NB4 (cell line): ENCODE measurements around the gene SYT2.
A peak's percentile ranks its signal among the peaks of the same experiment; 100 is the strongest.
"Not testable (repeated sequence)": the region's sequence is repeated elsewhere in the genome, so short reads cannot be mapped to it uniquely, and the experiment has no call there.

ENCODE experiments used
- DNase-seq: peaks from one replicate; pipeline ENCODE4 v3.0.0; 2010; ENCODE audit warnings: low read depth
- H3K4me3 ChIP-seq: one replicate; pipeline ENCODE4 v1.5.1; 2011; ENCODE audit warnings: mild to moderate bottlenecking, low read depth, low read length, moderate library complexity
- MYC ChIP-seq: IDR thresholded peaks from 2 replicates; pipeline ENCODE4 v1.6.1; 2011; ENCODE audit warnings: low read depth, low read length
- POLR2A ChIP-seq: IDR thresholded peaks from 2 replicates; pipeline ENCODE4 v1.6.1; 2011; ENCODE audit warnings: mild to moderate bottlenecking; ENCODE audit not compliant: insufficient read length; ENCODE audit errors: extremely low read depth
- TF ChIP-seq, protein P1 (sequence below): IDR thresholded peaks from one replicate; pipeline ENCODE4 v1.5.1; 2012; ENCODE audit warnings: low read depth, low read length
- TF ChIP-seq, protein P2 (sequence below): IDR thresholded peaks from 2 replicates; pipeline ENCODE4 v1.6.1; 2011; ENCODE audit warnings: low read depth, low read length

Gene SYT2

DNA sequence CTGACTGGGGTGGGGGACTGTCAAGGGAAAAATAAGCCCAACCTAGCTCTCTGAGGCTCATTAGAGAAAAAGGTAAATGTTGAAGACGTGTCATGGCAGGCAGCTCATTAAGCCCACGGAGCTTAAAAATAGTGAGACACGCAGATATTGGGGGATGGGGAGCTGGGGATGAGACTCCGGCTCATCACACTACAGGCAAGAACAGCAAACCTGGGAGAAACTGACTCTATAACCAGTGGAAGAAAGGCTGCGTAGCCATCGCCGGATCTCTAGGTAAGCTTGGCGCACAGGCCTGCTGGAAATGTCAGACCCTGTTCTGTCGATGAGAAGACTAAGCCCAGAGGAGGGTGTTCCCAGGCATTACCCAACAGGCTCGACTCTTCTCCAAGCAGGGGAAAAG lies 78.0 kb downstream of the SYT2 start:
- TF ChIP-seq, protein P1, sequence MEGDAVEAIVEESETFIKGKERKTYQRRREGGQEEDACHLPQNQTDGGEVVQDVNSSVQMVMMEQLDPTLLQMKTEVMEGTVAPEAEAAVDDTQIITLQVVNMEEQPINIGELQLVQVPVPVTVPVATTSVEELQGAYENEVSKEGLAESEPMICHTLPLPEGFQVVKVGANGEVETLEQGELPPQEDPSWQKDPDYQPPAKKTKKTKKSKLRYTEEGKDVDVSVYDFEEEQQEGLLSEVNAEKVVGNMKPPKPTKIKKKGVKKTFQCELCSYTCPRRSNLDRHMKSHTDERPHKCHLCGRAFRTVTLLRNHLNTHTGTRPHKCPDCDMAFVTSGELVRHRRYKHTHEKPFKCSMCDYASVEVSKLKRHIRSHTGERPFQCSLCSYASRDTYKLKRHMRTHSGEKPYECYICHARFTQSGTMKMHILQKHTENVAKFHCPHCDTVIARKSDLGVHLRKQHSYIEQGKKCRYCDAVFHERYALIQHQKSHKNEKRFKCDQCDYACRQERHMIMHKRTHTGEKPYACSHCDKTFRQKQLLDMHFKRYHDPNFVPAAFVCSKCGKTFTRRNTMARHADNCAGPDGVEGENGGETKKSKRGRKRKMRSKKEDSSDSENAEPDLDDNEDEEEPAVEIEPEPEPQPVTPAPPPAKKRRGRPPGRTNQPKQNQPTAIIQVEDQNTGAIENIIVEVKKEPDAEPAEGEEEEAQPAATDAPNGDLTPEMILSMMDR: no peak
- TF ChIP-seq MYC (no peak), POLR2A (no peak)
- TF ChIP-seq, protein P2, sequence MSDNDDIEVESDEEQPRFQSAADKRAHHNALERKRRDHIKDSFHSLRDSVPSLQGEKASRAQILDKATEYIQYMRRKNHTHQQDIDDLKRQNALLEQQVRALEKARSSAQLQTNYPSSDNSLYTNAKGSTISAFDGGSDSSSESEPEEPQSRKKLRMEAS: no peak

DNA sequence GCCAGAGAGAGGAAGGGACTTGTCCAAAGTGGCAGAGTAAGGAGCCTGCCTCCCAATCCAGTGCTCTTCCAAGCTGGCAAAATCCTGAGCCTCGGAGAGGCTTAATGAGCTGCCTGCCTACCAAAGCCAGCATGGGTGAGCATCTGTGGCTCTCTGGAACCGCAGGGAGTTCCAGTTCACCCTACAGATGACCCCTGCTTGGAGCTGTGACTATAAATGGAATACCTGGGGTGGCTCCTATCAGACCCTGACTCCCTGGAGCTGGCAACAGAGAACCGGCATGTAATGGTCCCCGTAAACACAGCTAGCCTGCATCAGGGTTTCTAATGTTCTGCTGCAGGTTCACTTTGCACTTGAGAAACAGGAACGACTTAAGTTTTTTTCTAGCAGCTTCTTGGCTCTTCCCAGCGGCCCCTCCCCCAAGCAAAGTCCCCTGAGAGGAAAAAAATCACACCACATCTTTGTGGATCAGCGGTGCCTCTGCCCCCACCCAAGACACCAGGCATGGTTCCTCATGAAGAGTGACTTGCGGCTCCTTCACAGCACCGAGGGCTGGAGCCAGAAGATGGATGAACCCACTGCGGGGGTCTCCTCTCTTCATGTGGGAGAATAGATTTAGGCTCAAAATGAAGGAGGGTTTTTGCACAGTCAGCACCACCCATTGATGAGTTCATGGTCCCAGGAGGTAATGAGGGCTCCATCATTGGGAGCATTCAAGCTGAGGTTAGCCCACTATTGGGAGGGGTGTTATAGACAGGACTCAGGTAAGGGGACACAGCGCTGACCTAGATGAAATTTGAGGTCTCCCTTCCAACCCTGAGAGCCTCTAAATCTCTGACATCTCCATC lies 79.0 kb downstream of the SYT2 start:
- no peak overlapping the region for H3K4me3 ChIP-seq
- TF ChIP-seq MYC (no peak), POLR2A (no peak)
- TF ChIP-seq, protein P1: no peak
- TF ChIP-seq, protein P2: no peak
- DNase-seq: no peak

More for the DNA sequence above, 78.0 kb downstream of the SYT2 start:
- H3K4me3 ChIP-seq: no peak overlapping the region
- no peak for DNase-seq

GRCh38 chr1:202630541-202630940 lies 79.7 kb downstream of the SYT2 start:
- DNase-seq: no peak
- TF ChIP-seq, protein P1: no peak
- no peak for TF ChIP-seq POLR2A
- no peak overlapping the region for H3K4me3 ChIP-seq

DNA sequence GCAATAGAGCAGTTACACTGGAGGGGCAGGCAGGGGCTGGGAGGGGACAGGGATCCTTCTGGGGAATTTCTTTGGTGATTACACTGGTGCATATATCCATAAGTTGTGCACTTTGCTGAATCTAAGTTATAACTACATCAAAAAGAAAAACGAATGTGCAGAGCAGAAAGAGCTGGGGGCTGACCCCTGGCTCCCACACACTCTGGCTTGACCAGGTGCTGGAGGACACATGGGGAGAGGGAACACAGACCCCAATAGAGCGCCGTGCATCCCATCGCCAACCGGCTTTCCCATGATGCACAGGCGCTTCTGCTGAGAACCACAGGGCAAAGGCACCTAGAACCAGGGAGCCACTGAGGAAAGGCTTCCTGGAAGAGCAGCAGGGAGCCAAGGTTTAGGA lies 80.2 kb downstream of the SYT2 start:
- H3K4me3 ChIP-seq, DNase-seq: not testable (repeated sequence)

- H3K4me3 ChIP-seq: not testable (repeated sequence)
- DNase-seq: peak; percentile 82
Observed at GRCh38 chr1:202629257-202629811, 80.9 kb downstream of the SYT2 start.

GRCh38 chr1:202628646-202629215 lies 81.5 kb downstream of the SYT2 start:
- TF ChIP-seq, protein P1: no peak
- TF ChIP-seq, protein P2: no peak
- no peak for TF ChIP-seq POLR2A
- TF ChIP-seq MYC: no peak
- DNase-seq: no peak

More at GRCh38 chr1:202628646-202629215, 81.5 kb downstream of the SYT2 start:
- H3K4me3 ChIP-seq: no peak overlapping the region
